ENCODE results near the gene IFRD2. TPM values are rescaled to one million over a fixed set of nuclear protein-coding genes. Genes with fewer than 3 reads are reported as not detected.

IFRD2 gene
- total RNA-seq, 2 donors from 2014 or later = 56.6 to 70.9 TPM

DNA sequence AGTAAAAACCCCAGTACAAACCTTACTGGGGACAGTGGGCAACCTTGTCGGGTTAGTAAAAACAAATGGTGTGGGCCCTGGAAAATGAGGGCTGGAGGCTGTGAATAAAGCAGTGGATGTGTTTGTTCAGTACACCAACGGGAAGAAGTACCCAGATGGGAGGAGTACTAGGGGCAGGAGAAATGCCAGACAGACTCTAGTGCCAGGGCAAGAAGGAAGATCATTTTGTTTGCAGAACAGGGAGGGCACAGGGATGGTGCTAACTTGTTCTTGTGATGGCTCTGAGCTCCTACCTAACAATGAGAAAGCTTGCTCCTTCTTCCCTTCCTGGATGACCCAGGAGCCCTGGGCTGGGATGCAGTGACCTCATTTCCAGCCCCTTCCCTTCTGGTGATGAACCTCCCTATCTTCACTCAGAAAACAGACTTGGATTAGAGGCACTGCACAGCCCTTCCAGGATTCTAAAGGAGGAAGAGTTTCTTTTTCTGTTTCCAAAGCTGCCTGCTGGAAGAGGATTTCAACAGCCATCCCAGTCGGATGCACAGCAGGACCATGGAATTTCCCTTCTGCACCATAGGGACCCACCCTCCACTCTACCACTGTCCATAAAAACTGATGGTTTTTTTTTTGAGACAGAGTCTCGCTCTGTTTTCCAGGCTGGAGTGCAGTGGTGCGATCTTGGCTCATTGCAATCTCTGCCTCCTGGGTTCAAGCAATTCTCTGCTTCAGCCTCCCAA is 42.3 kb upstream of the IFRD2 start:
- Histone ChIP-seq H3K27me3 (ENCODE audit: control insufficient read depth, insufficient read depth, low read length, poor library complexity, severe bottlenecking) (peaks cover 15% of the 10 kb centered on the region), H3K36me3 (ENCODE audit: control insufficient read depth, insufficient read depth, low read length) (peaks cover 38% of the 10 kb centered on the region), H3K9me3 (ENCODE audit: control insufficient read depth, low read length) (no peaks in the 10 kb centered on the region), H3K4me1 (ENCODE audit: control insufficient read depth, insufficient read depth, low read length) (peaks cover 10% of the 10 kb centered on the region), H3K27ac (ENCODE audit: low read depth, low read length) (no peak overlapping the region), H3K4me3 (ENCODE audit: low read length) (peak overlapping the region; percentile 3), H3K9ac (ENCODE audit: extremely low read depth, low read length, poor library complexity, severe bottlenecking) (no peak overlapping the region)
- WGBS, 2 experiments (ENCODE audit: insufficient coverage in 1 of 2, insufficient read length in 1 of 2) = 93 to 100% methylated on average over 5 of the region's 5 CpGs
- Mint-ChIP-seq H3K9me3 (no peaks in the 10 kb centered on the region), H3K4me3 (no peak overlapping the region), H3K27ac (no peak overlapping the region), H3K4me1 (peaks cover 10% of the 10 kb centered on the region), H3K36me3 (ENCODE audit: low read depth) (peaks cover 28% of the 10 kb centered on the region), H3K27me3 (ENCODE audit: insufficient read depth) (peaks cover 15% of the 10 kb centered on the region)
- no peak for DNase-seq
- TF ChIP-seq CTCF (conservative IDR thresholded peaks at IDR 0.05) = no peak

DNA sequence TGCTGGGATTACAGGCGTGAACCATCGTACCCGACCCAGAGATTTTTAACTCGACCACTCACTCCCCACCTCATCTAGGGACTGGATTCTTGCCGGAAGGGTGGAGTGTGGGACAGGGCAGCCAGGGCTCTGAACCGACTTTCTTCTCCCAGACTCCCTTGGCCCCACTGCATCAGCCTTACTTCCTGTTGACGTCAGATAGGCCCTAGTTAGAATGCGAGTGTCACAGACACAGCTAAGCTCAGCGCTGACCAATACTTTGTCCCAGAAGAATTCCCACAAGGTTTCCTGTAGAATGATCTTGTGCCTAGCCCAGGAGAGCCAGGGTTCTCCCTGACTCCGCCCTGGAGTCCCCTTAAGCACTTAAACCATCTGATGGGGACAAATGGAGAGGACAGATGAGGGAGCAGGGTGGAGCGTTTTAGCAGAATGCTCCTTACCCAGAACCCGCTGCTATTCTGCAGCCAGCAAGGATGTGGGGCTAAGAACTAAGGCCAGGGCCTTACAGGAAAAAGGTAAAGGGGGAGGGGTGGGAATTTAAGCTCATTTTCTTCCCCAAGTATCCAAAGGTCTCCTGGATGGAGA is 41.6 kb upstream of the IFRD2 start:
- peak overlapping the region; percentile 55 for H3K27ac Mint-ChIP-seq
- no peak for DNase-seq
- peaks cover 8% of the 10 kb centered on the region for H3K27me3 ChIP-seq (ENCODE audit: control insufficient read depth, insufficient read depth, low read length, poor library complexity, severe bottlenecking)
- H3K4me3 ChIP-seq (ENCODE audit: low read length) = peak overlapping the region; percentile 3
- H3K27me3 Mint-ChIP-seq (ENCODE audit: insufficient read depth) = peaks cover 8% of the 10 kb centered on the region
- 90 to 95% methylated on average over 8 to 12 of the region's 12 CpGs for WGBS, 2 experiments (ENCODE audit: insufficient coverage in 1 of 2, insufficient read length in 1 of 2)
- peaks cover 29% of the 10 kb centered on the region for H3K36me3 Mint-ChIP-seq (ENCODE audit: low read depth)
- peaks cover 10% of the 10 kb centered on the region for H3K4me1 Mint-ChIP-seq
- peaks cover 10% of the 10 kb centered on the region for H3K4me1 ChIP-seq (ENCODE audit: control insufficient read depth, insufficient read depth, low read length)
- H3K36me3 ChIP-seq (ENCODE audit: control insufficient read depth, insufficient read depth, low read length) = peaks cover 41% of the 10 kb centered on the region
- H3K4me3 Mint-ChIP-seq = no peak overlapping the region
- TF ChIP-seq CTCF (conservative IDR thresholded peaks at IDR 0.05) = no peak
- H3K27ac ChIP-seq (ENCODE audit: low read depth, low read length) = no peak overlapping the region
- H3K9me3 Mint-ChIP-seq = no peaks in the 10 kb centered on the region
- H3K9ac ChIP-seq (ENCODE audit: extremely low read depth, low read length, poor library complexity, severe bottlenecking) = no peak overlapping the region
- H3K9me3 ChIP-seq (ENCODE audit: control insufficient read depth, low read length) = no peaks in the 10 kb centered on the region

- Mint-ChIP-seq H3K9me3 (no peaks in the 10 kb centered on the region), H3K36me3 (ENCODE audit: low read depth) (peaks cover 29% of the 10 kb centered on the region), H3K27me3 (ENCODE audit: insufficient read depth) (no peaks in the 10 kb centered on the region), H3K4me3 (no peak overlapping the region), H3K27ac (no peak overlapping the region), H3K4me1 (peaks cover 9% of the 10 kb centered on the region)
- no peak for DNase-seq
- Histone ChIP-seq H3K9ac (ENCODE audit: extremely low read depth, low read length, poor library complexity, severe bottlenecking) (no peak overlapping the region), H3K27me3 (ENCODE audit: control insufficient read depth, insufficient read depth, low read length, poor library complexity, severe bottlenecking) (no peaks in the 10 kb centered on the region), H3K36me3 (ENCODE audit: control insufficient read depth, insufficient read depth, low read length) (peaks cover 46% of the 10 kb centered on the region), H3K9me3 (ENCODE audit: control insufficient read depth, low read length) (no peaks in the 10 kb centered on the region), H3K27ac (ENCODE audit: low read depth, low read length) (no peak overlapping the region), H3K4me1 (ENCODE audit: control insufficient read depth, insufficient read depth, low read length) (peaks cover 10% of the 10 kb centered on the region), H3K4me3 (ENCODE audit: low read length) (no peak overlapping the region)
- WGBS, 2 experiments (ENCODE audit: insufficient coverage in 1 of 2, insufficient read length in 1 of 2) = 96 to 97% methylated on average over 16 to 19 of the region's 19 CpGs
- no peak for TF ChIP-seq CTCF (conservative IDR thresholded peaks at IDR 0.05)
Observed at GRCh38 chr3:50331364-50331907, 39.2 kb upstream of the IFRD2 start.
